PC-9 (cell line): ENCODE data around the gene NMNAT3. TPM values are rescaled to one million over a fixed set of nuclear protein-coding genes. Genes with fewer than 3 reads are reported as not detected.

Source experiments
- BruUV-seq: library from RNA; stranded (reverse); fragments of 400-500 nt; replicated peaks from 2 replicates; lab custom pipeline; 2021; lab: Mats Ljungman, UMichigan
- CTCF ChIA-PET: fragments of 300-600 bp; sonication (Branson Sonifier 250); formaldehyde crosslinking; loops from one replicate; lab custom pipeline; 2022; ENCODE audit warnings: antibody characterized with exemption; lab: Charles Lee
- POLR2A ChIA-PET: fragments of 300-600 bp; sonication (Branson Sonifier 250); formaldehyde crosslinking; loops from one replicate; lab custom pipeline; 2022; ENCODE audit warnings: antibody characterized with exemption; ENCODE audit not compliant: unreplicated experiment; lab: Charles Lee
- DNase-seq, 2 experiments: peaks; one replicate each; pipeline versions ENCODE4 v3.0.0 to v3.0.0-alpha.2; 2015 to 2022; ENCODE audit warnings: mixed read lengths in 1 of 2
- H2AFZ ChIP-seq: fragments of 200-600 bp; sonication (generic); 2 replicates; pipeline ENCODE4 v1.8.1; 2017; ENCODE audit warnings: antibody characterized with exemption
- H3F3A ChIP-seq: fragments of 200-600 bp; sonication (generic); 2 replicates; pipeline ENCODE4 v1.8.1; 2017; ENCODE audit warnings: antibody characterized with exemption, mild to moderate bottlenecking, low read depth; ENCODE audit not compliant: insufficient read depth
- H3K27ac ChIP-seq: fragments of 200-600 bp; sonication (generic); 2 replicates; pipeline ENCODE4 v1.6.1; 2016; ENCODE audit warnings: mixed run types
- H3K27me3 ChIP-seq: fragments of 200-600 bp; sonication (generic); 2 replicates; pipeline ENCODE4 v1.6.1; 2016; ENCODE audit warnings: low read depth, mixed run types; ENCODE audit not compliant: insufficient read depth
- H3K36me3 ChIP-seq: fragments of 200-600 bp; sonication (generic); 2 replicates; pipeline ENCODE4 v1.6.1; 2016; ENCODE audit warnings: low read depth, mixed run types
- H3K4me1 ChIP-seq: fragments of 200-600 bp; sonication (generic); replicated peaks from 2 replicates; pipeline ENCODE4 v1.6.1; 2016; ENCODE audit warnings: mixed run types; ENCODE audit not compliant: insufficient read depth
- H3K4me2 ChIP-seq: fragments of 200-600 bp; sonication (generic); 2 replicates; pipeline ENCODE4 v1.6.1; 2017; ENCODE audit warnings: mixed run types
- H3K4me3 ChIP-seq: fragments of 200-600 bp; sonication (generic); 2 replicates; pipeline ENCODE4 v1.6.1; 2016; ENCODE audit warnings: mixed run types
- H3K79me2 ChIP-seq: fragments of 200-600 bp; sonication (generic); 2 replicates; pipeline ENCODE4 v1.6.1; 2017; ENCODE audit warnings: low read depth, mixed run types
- H3K9me2 ChIP-seq: fragments of 200-600 bp; sonication (generic); 2 replicates; pipeline ENCODE4 v1.8.1; 2017; ENCODE audit warnings: mild to moderate bottlenecking; ENCODE audit not compliant: insufficient read depth
- H3K9me3 ChIP-seq: fragments of 200-600 bp; sonication (generic); 2 replicates; pipeline ENCODE4 v1.8.1; 2016; ENCODE audit warnings: low read depth; ENCODE audit not compliant: insufficient read depth
- H4K20me1 ChIP-seq: fragments of 200-600 bp; sonication (generic); 2 replicates; pipeline ENCODE4 v1.8.1; 2017; ENCODE audit not compliant: insufficient read depth
- CTCF ChIP-seq: fragments of 200-600 bp; sonication (generic); conservative IDR thresholded peaks from 2 replicates; pipeline ENCODE4 v1.6.1; 2017; ENCODE audit warnings: mixed run types, antibody characterized with exemption, mild to moderate bottlenecking, moderate library complexity
- EZH2 ChIP-seq: fragments of 200-600 bp; sonication (generic); IDR thresholded peaks from 2 replicates; pipeline ENCODE4 v1.8.0; 2017; ENCODE audit warnings: antibody characterized with exemption, low read depth
- intact Hi-C: fragments of 100-400 bp; cut with micrococcal nuclease; formaldehyde crosslinking; loops from one replicate; pipeline ENCODE4 v1.10.0; 2022; ENCODE audit not compliant: unreplicated experiment
- total RNA-seq: library from RNA; stranded (reverse); gene quantifications from 2 replicates; pipeline ENCODE4 v1.2.3, GENCODE V29; 2021

NMNAT3 gene
- total RNA-seq, 1 experiment from 2014 or later, result 1.6 TPM

- intact Hi-C loops, result no loop called here
- ChIA-PET CTCF (no interaction called here), POLR2A (no interaction called here)
Observed at GRCh38 chr3:139554628-139555027, 123.1 kb downstream of the NMNAT3 start.

DNA sequence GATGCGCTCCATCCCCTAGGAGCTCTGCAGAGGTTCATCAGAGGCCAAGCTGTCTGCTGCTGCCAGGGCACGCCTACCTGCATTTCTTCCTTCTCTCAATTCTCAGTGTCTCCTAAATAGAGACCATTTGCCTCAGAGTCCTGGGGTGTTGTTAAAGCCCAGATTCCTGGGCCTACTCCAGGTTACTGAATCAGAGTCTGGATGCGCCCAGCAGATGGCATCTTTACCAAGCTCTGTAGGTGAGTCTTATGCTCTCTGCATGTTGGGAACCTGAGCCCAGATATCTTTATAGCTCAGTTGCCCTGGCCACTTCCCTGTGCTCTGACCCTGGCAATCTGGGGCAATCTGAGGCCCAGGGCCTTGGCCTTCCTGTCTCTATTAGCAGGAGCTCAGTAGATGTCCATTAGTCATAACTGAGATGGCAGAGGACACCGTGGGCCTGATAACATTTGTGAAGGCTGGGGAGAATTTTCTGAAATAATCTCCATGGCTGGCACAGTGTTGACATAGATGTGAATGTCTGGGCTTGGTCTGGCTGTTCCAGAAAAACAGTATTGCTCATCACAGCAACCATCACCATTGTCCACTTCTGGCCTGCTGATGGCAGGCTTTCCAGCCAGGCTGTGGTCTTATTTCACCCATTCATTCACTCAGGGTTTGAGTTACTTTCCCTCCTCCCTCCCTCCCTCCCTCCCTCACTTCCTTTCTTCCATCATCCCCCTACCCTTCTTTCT lies 125.0 kb downstream of the NMNAT3 start:
- H3K27me3 ChIP-seq, result no peaks in the 10 kb centered on the region
- no peak overlapping the region for H3K4me2 ChIP-seq
- no peak overlapping the region for H2AFZ ChIP-seq
- POLR2A ChIA-PET, result no interaction called here
- DNase-seq, result no peak
- H3K4me3 ChIP-seq, result no peak overlapping the region
- H3K36me3 ChIP-seq, result no peaks in the 10 kb centered on the region
- no TSS peak for BruUV-seq
- no peaks in the 10 kb centered on the region for H3K9me2 ChIP-seq
- peaks cover 21% of the 10 kb centered on the region for H3K4me1 ChIP-seq
- CTCF ChIA-PET, result no interaction called here
- TF ChIP-seq EZH2 (no peak), CTCF (no peak)
- H3K27ac ChIP-seq, result no peak overlapping the region
- no peaks in the 10 kb centered on the region for H4K20me1 ChIP-seq
- H3K79me2 ChIP-seq, result no peaks in the 10 kb centered on the region
- no peaks in the 10 kb centered on the region; the same call in 1 of the 2 replicates for H3F3A ChIP-seq
- no peaks in the 10 kb centered on the region for H3K9me3 ChIP-seq
- intact Hi-C loops, result no loop called here

More at GRCh38 chr3:139554628-139555027, 123.1 kb downstream of the NMNAT3 start:
- no peaks in the 10 kb centered on the region for H3K79me2 ChIP-seq
- no peaks in the 10 kb centered on the region for H4K20me1 ChIP-seq
- no peak for DNase-seq
- no peak overlapping the region for H3K4me2 ChIP-seq
- no peaks in the 10 kb centered on the region for H3K36me3 ChIP-seq
- H2AFZ ChIP-seq, result no peak overlapping the region
- no TSS peak for BruUV-seq
- H3K4me3 ChIP-seq, result no peak overlapping the region
- TF ChIP-seq EZH2, result no peak
- TF ChIP-seq CTCF, result no peak
- no peaks in the 10 kb centered on the region for H3K9me2 ChIP-seq
- no peaks in the 10 kb centered on the region for H3K9me3 ChIP-seq
- peaks cover 7% of the 10 kb centered on the region; the same call in 1 of the 2 replicates for H3F3A ChIP-seq
- H3K27ac ChIP-seq, result no peak overlapping the region
- H3K27me3 ChIP-seq, result no peaks in the 10 kb centered on the region
- H3K4me1 ChIP-seq, result peaks cover 39% of the 10 kb centered on the region

DNA sequence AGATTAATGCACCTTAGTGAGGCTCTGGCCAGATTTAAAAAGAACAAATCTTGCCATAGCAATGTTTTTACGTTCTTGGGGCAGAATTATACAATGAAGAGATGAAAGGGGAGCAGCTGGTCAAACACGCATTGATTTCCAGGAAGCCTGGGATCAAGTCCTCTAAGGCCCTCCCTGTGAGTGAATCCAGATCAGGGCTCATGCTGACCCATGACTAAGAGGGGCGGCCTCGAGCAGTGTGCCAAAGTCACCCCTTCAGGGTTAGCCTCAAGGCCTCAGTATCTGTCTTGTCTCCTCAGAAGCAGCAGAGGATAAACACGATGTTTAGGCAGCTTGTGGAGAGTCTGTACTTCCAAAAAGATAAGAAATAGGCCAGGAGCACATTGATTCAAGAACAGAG lies 129.0 kb downstream of the NMNAT3 start:
- ChIA-PET CTCF (no interaction called here), POLR2A (no interaction called here)
- TF ChIP-seq CTCF, result no peak
- TF ChIP-seq EZH2, result no peak
- Histone ChIP-seq H2AFZ (no peak overlapping the region), H3K36me3 (no peaks in the 10 kb centered on the region), H3K27ac (no peak overlapping the region), H3K79me2 (no peaks in the 10 kb centered on the region), H4K20me1 (no peaks in the 10 kb centered on the region), H3K9me2 (no peaks in the 10 kb centered on the region), H3F3A (no peaks in the 10 kb centered on the region), H3K4me2 (no peak overlapping the region), H3K4me1 (no peaks in the 10 kb centered on the region), H3K27me3 (no peaks in the 10 kb centered on the region), H3K4me3 (no peak overlapping the region), H3K9me3 (no peaks in the 10 kb centered on the region)
- intact Hi-C loops, result no loop called here
- BruUV-seq, result no TSS peak
- no peak for DNase-seq
